ENCODE measurements around the gene GHRL.

DNA sequence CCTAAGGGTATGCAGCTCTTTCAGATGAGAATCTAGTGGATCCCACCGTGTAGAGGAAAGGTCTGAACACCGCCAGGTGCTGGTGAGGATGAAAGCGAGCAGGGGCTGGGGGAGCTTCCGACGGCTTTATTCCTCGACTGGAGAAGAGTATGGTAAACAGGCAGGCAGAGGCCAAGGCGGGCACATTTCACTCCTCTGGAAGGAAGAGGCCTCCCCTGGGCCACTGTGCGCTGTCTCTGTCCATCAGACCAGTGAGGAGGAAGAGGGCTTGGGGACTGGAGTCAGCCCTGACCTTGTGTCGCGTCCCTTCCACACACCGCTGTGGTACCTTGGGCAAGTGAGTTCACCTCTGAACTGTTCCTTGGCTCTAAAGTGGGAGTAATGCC lies 4.2 kb downstream of the GHRL start:
- TF ChIP-seq, protein P1, sequence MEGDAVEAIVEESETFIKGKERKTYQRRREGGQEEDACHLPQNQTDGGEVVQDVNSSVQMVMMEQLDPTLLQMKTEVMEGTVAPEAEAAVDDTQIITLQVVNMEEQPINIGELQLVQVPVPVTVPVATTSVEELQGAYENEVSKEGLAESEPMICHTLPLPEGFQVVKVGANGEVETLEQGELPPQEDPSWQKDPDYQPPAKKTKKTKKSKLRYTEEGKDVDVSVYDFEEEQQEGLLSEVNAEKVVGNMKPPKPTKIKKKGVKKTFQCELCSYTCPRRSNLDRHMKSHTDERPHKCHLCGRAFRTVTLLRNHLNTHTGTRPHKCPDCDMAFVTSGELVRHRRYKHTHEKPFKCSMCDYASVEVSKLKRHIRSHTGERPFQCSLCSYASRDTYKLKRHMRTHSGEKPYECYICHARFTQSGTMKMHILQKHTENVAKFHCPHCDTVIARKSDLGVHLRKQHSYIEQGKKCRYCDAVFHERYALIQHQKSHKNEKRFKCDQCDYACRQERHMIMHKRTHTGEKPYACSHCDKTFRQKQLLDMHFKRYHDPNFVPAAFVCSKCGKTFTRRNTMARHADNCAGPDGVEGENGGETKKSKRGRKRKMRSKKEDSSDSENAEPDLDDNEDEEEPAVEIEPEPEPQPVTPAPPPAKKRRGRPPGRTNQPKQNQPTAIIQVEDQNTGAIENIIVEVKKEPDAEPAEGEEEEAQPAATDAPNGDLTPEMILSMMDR (conservative IDR thresholded peaks at IDR 0.05; ENCODE audit: low read length), result no peak
- no peak for TF ChIP-seq EZH2phosphoT487 (IDR thresholded peaks at IDR 0.05; ENCODE audit: borderline replicate concordance, low read depth, low read length)
